ENCODE results near the gene CTRB2. TPM values are rescaled to one million over a fixed set of nuclear protein-coding genes. Genes with fewer than 3 reads are reported as not detected.

The CTRB2 gene
- total RNA-seq, result not detected

- WGBS, result 86% methylated on average over 16 of the region's 24 CpGs
- H3K9me3 ChIP-seq, result no peaks in the 10 kb centered on the region
- no peak for TF ChIP-seq POLR2AphosphoS5 (IDR thresholded peaks at IDR 0.05)
- TF ChIP-seq POLR2A (IDR thresholded peaks at IDR 0.05), result no peak
- TF ChIP-seq EP300 (IDR thresholded peaks at IDR 0.05), result no peak
- TF ChIP-seq, protein P1, sequence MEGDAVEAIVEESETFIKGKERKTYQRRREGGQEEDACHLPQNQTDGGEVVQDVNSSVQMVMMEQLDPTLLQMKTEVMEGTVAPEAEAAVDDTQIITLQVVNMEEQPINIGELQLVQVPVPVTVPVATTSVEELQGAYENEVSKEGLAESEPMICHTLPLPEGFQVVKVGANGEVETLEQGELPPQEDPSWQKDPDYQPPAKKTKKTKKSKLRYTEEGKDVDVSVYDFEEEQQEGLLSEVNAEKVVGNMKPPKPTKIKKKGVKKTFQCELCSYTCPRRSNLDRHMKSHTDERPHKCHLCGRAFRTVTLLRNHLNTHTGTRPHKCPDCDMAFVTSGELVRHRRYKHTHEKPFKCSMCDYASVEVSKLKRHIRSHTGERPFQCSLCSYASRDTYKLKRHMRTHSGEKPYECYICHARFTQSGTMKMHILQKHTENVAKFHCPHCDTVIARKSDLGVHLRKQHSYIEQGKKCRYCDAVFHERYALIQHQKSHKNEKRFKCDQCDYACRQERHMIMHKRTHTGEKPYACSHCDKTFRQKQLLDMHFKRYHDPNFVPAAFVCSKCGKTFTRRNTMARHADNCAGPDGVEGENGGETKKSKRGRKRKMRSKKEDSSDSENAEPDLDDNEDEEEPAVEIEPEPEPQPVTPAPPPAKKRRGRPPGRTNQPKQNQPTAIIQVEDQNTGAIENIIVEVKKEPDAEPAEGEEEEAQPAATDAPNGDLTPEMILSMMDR (IDR thresholded peaks at IDR 0.05), result no peak
Observed at GRCh38 chr16:75206749-75207451, at the start of gene CTRB2. CTRB2 (minus strand) TSS chr16:75207161; CDS start chr16:75207141, 20 bp downstream.

GRCh38 chr16:75256059-75256571 is 49.2 kb upstream of the CTRB2 start:
- H3K4me1 ChIP-seq, result peaks cover 82% of the 10 kb centered on the region
- no peak overlapping the region for H3K4me3 ChIP-seq
- H3K9me3 ChIP-seq, result no peaks in the 10 kb centered on the region
- DNase-seq (ENCODE audit: low spot score in 2 of 2), result peak; percentile 70 to 79
- H3K27ac ChIP-seq, result peak overlapping the region; percentile 63
- 40% methylated on average over 3 of the region's 12 CpGs for WGBS
- TF ChIP-seq, protein P1 (IDR thresholded peaks at IDR 0.05), result no peak
- no peak for TF ChIP-seq POLR2AphosphoS5 (IDR thresholded peaks at IDR 0.05)
- no peak for TF ChIP-seq POLR2A (IDR thresholded peaks at IDR 0.05)
- TF ChIP-seq EP300 (IDR thresholded peaks at IDR 0.05), result no peak
- H3K27me3 ChIP-seq, result no peaks in the 10 kb centered on the region
- H3K36me3 ChIP-seq, result no peaks in the 10 kb centered on the region

More at GRCh38 chr16:75206749-75207451, at the start of gene CTRB2:
- H3K4me1 ChIP-seq, result peaks cover 5% of the 10 kb centered on the region
- DNase-seq (ENCODE audit: low spot score in 2 of 2), result no peak
- H3K27ac ChIP-seq, result no peak within 1 kb of the TSS
- no peak within 1 kb of the TSS for H3K4me3 ChIP-seq
- no peaks in the 10 kb centered on the region for H3K27me3 ChIP-seq
- no peaks in the 10 kb centered on the region for H3K36me3 ChIP-seq

DNA sequence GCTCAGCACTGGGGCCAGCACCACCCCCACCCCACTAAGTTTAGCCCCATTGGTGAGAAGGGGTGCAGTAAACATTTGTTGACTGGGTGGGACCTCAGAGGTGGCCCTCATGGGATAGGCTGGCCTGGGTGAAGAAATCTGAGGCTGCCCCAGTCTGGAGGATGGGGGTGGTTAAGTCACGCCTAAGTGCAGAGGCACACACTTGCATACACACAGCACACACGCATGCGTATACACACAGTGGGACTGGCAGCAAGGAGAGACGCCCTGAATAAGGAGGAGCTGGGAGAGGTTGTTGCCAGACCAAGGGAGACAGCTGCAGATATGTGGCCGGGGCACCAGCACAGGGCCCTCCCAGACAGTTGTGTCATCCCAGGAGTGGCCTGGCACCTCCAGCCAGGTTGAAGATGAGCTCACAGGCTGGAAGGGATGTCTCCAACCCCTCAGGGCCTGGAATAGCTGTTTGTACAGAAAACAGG is 47.4 kb upstream of the CTRB2 start:
- peak overlapping the region; percentile 25 for H3K27ac ChIP-seq
- DNase-seq (ENCODE audit: low spot score in 2 of 2), result peak; percentile 66 to 83
- no peak overlapping the region for H3K4me3 ChIP-seq
- WGBS, result 32% methylated on average over 3 of the region's 5 CpGs
- peaks cover 92% of the 10 kb centered on the region for H3K4me1 ChIP-seq
- no peaks in the 10 kb centered on the region for H3K27me3 ChIP-seq
- H3K36me3 ChIP-seq, result no peaks in the 10 kb centered on the region
- TF ChIP-seq, protein P1 (IDR thresholded peaks at IDR 0.05), result no peak
- TF ChIP-seq POLR2A (IDR thresholded peaks at IDR 0.05) (no peak), EP300 (IDR thresholded peaks at IDR 0.05) (no peak), POLR2AphosphoS5 (IDR thresholded peaks at IDR 0.05) (no peak)
- H3K9me3 ChIP-seq, result no peaks in the 10 kb centered on the region

DNA sequence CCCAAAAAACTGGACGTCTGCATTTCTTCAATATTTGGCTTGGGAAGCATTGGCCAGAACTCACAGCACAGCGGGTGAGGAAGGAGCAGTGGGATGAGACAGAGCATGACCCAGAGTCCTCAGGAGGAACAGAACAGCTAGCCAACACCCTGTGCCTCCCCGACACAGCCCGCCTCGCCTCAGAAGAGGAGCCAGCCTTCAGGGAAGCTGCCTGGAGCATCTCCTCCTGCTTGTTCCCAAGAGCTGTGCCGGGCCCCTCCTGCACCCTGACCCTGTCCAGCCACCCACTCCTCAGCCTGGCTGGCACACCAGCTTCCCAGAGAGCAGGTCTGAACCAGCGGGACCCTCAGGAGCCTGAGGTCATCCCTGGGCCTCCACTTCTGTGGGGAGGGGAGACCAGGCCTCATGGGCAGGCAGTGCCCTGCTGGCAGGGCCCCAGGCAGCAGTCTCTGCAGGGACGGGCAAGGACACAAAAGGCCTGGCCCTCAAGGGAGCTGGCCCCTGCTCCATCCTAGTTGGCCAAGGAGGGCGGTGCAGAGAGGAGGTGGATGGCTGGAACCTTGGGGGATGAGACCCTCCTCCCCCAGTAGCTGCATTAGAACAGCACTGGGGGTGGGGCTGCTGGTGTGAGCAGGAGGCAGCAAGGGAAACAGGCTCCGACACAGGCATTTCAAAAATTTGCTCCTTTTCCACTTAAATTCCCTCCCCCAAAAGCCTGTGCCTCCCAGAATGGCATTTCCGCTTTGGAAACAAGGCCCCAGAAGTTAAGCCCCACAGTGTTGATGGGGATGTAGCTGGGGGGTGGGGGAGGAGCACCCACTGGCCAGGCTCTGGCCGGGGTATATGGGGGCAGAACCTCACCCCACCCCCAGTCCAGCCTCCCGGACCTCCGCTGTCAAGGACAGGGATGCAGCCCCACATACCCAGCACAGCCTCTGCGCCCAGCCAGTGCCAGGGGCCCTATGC is 46.3 kb upstream of the CTRB2 start:
- H3K4me1 ChIP-seq, result peaks cover 93% of the 10 kb centered on the region
- no peaks in the 10 kb centered on the region for H3K27me3 ChIP-seq
- peak in 1 of 2 donors; percentile 66 for DNase-seq (ENCODE audit: low spot score in 2 of 2)
- H3K4me3 ChIP-seq, result no peak overlapping the region
- TF ChIP-seq, protein P1 (IDR thresholded peaks at IDR 0.05), result no peak
- TF ChIP-seq POLR2AphosphoS5 (IDR thresholded peaks at IDR 0.05) (no peak), POLR2A (IDR thresholded peaks at IDR 0.05) (no peak), EP300 (IDR thresholded peaks at IDR 0.05) (no peak)
- no peaks in the 10 kb centered on the region for H3K36me3 ChIP-seq
- H3K9me3 ChIP-seq, result no peaks in the 10 kb centered on the region
- 52% methylated on average over 9 of the region's 15 CpGs for WGBS
- H3K27ac ChIP-seq, result peak overlapping the region; percentile 90

Measured in suprapubic skin (tissue), 4 donors.